Retinal pigment epithelial cell (primary cell): ENCODE results near the gene SLC5A1.
"Not testable (repeated sequence)": the region's sequence is repeated elsewhere in the genome, so short reads cannot be mapped to it uniquely, and the experiment has no call there.

Source experiments
- DNase-seq: peaks from one replicate; pipeline ENCODE4 v3.0.0-alpha.2; 2010; ENCODE audit warnings: low read depth
- H3K4me3 ChIP-seq: 2 replicates; pipeline ENCODE4 v1.5.1; 2011; ENCODE audit warnings: mild to moderate bottlenecking, low read length, control low read depth, moderate library complexity
- TF ChIP-seq, protein P1 (sequence below): conservative IDR thresholded peaks from 2 replicates; pipeline ENCODE4 v1.5.1; 2011; ENCODE audit warnings: low read depth, low read length, control low read depth, inconsistent platforms

The SLC5A1 gene

DNA sequence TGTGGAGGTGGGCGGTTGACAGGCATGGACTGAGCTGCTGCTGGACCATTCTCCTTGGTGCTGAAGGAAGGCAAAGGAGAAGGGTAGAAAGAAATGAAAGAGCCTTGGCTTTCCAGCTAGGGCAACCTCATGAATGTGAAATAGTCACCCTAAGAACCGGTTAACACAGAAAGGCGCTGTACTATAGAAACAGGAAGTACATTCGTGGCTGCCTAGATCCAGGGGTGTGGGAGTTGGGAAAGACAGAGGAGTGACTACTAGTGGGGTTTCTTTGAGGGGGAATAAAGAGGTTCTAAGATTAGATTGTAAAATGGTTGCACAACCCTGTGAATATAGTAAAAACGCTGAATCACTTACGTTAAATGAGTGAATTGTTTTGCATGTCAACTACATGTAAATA is 108.6 kb downstream of the SLC5A1 start:
- H3K4me3 ChIP-seq, DNase-seq: not testable (repeated sequence)

GRCh38 chr22:32154727-32155126 is 111.7 kb downstream of the SLC5A1 start:
- not testable (repeated sequence) for DNase-seq, H3K4me3 ChIP-seq

GRCh38 chr22:32157632-32158031 is 114.6 kb downstream of the SLC5A1 start:
- DNase-seq, H3K4me3 ChIP-seq: not testable (repeated sequence)

GRCh38 chr22:32158712-32159533 is 115.9 kb downstream of the SLC5A1 start, which contains the start of gene C22orf42:
Gene C22orf42, minus strand, starts transcription at chr22:32159303. Its CDS starts 88 bp downstream, at chr22:32159215.
- TF ChIP-seq, protein P1, sequence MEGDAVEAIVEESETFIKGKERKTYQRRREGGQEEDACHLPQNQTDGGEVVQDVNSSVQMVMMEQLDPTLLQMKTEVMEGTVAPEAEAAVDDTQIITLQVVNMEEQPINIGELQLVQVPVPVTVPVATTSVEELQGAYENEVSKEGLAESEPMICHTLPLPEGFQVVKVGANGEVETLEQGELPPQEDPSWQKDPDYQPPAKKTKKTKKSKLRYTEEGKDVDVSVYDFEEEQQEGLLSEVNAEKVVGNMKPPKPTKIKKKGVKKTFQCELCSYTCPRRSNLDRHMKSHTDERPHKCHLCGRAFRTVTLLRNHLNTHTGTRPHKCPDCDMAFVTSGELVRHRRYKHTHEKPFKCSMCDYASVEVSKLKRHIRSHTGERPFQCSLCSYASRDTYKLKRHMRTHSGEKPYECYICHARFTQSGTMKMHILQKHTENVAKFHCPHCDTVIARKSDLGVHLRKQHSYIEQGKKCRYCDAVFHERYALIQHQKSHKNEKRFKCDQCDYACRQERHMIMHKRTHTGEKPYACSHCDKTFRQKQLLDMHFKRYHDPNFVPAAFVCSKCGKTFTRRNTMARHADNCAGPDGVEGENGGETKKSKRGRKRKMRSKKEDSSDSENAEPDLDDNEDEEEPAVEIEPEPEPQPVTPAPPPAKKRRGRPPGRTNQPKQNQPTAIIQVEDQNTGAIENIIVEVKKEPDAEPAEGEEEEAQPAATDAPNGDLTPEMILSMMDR = no peak
- no peak for DNase-seq
- no peak within 1 kb of the TSS for H3K4me3 ChIP-seq

- not testable (repeated sequence) for DNase-seq, H3K4me3 ChIP-seq
Observed at GRCh38 chr22:32160411-32160810, 117.3 kb downstream of the SLC5A1 start.
